ENCODE results near the gene MRM3.
A peak's percentile ranks its signal among the peaks of the same experiment; 100 is the strongest.

DNA sequence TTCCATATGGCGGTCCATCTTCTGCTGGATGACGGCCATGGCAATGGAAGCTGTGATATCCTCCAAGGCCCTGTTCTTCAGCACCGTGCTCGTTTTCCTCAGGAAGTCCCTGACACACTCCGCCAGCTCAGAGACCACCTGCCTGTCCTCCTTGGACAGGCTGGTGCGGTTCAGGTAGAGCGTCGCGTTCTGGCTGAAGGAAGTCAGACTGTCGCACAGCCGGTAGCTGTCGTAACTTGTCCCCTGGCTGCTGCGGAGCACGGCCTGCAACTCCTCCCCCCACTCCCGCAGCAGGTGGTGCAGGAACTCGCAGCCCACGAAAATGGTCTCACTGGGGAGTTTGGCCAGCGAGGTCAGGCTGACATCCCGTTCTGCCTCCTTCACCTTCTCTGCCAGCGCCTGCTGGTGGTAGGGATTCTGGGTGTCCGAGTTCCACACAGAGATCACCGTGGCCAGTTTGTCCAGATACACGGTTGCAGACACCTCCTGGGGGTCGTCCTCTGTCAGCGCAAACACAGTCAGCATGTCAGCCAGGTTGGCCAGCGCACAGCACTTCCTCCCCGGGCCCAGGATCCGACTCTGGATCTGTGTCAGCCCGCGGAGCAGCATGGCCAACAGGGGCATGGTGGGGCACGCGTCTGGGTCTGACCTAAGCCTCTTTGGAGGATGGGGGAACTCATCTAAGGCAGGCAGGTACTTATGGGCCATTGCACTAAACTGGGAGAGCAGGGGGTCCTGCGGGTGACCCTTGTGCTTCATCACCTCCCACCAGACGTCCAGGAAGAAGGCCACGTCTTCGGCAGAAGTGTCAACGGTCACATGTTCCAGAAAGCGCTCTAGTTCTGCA lies 35.1 kb upstream of the MRM3 start:
- TF ChIP-seq, protein P1, sequence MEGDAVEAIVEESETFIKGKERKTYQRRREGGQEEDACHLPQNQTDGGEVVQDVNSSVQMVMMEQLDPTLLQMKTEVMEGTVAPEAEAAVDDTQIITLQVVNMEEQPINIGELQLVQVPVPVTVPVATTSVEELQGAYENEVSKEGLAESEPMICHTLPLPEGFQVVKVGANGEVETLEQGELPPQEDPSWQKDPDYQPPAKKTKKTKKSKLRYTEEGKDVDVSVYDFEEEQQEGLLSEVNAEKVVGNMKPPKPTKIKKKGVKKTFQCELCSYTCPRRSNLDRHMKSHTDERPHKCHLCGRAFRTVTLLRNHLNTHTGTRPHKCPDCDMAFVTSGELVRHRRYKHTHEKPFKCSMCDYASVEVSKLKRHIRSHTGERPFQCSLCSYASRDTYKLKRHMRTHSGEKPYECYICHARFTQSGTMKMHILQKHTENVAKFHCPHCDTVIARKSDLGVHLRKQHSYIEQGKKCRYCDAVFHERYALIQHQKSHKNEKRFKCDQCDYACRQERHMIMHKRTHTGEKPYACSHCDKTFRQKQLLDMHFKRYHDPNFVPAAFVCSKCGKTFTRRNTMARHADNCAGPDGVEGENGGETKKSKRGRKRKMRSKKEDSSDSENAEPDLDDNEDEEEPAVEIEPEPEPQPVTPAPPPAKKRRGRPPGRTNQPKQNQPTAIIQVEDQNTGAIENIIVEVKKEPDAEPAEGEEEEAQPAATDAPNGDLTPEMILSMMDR (IDR thresholded peaks at IDR 0.05; ENCODE audit: poor library complexity, severe bottlenecking), result no peak
- TF ChIP-seq EP300 (conservative IDR thresholded peaks at IDR 0.05; ENCODE audit: poor library complexity, severe bottlenecking), result no peak
- TF ChIP-seq TAF1 (IDR thresholded peaks at IDR 0.05; ENCODE audit: low read depth), result no peak
- TF ChIP-seq EZH2 (IDR thresholded peaks at IDR 0.05; ENCODE audit: borderline replicate concordance, insufficient read depth, low read length, poor library complexity, severe bottlenecking), result no peak
- peak; percentile 5 for TF ChIP-seq POLR2AphosphoS5 (IDR thresholded peaks at IDR 0.05)
